K562 (cell line): ENCODE results near the gene BCL2L1. TPM values are rescaled to one million over a fixed set of nuclear protein-coding genes. Genes with fewer than 3 reads are reported as not detected.

Source experiments
- ARID3A ChIP-seq: IDR thresholded peaks from 2 replicates; pipeline ENCODE4 v1.6.1; 2012; ENCODE audit warnings: low read depth, low read length, improper control_type of control experiment, borderline replicate concordance
- CBX1 ChIP-seq: sonication (generic); IDR thresholded peaks from 2 replicates; pipeline ENCODE4 v1.6.1; 2016; ENCODE audit warnings: antibody characterized with exemption, low read depth, mild to moderate bottlenecking
- CCNT2 ChIP-seq: IDR thresholded peaks from 2 replicates; pipeline ENCODE4 v1.6.1; 2011; ENCODE audit warnings: borderline replicate concordance, low read depth, mild to moderate bottlenecking, moderate library complexity, mixed read lengths, low read length; ENCODE audit not compliant: insufficient read length; ENCODE audit errors: extremely low read depth
- CHD1 ChIP-seq: fragments of 200-600 bp; sonication (generic); IDR thresholded peaks from one replicate; pipeline ENCODE4 v1.6.1; 2012; ENCODE audit warnings: mild to moderate bottlenecking, moderate library complexity, low read length, inconsistent platforms
- DMBX1 ChIP-seq: fragments of 250-450 bp; sonication (Bioruptor Pico); IDR thresholded peaks from 2 replicates; pipeline ENCODE4 v1.8.0; 2022; ENCODE audit warnings: inconsistent platforms, mild to moderate bottlenecking, moderate library complexity, borderline replicate concordance
- DPF2 ChIP-seq: fragments of 450-650 bp; IDR thresholded peaks from 2 replicates; pipeline ENCODE4 v1.6.1; 2016
- ETS1 ChIP-seq: conservative IDR thresholded peaks from 2 replicates; pipeline ENCODE4 v1.6.1; 2011; ENCODE audit warnings: low read depth, mild to moderate bottlenecking, low read length; ENCODE audit not compliant: control insufficient read depth
- HIVEP1 ChIP-seq: fragments of 250-450 bp; sonication (Bioruptor Pico); IDR thresholded peaks from 2 replicates; pipeline ENCODE4 v1.4.0; 2020; ENCODE audit warnings: mild to moderate bottlenecking
- KDM2B ChIP-seq: fragments of 250-450 bp; sonication (Bioruptor Pico); IDR thresholded peaks from 2 replicates; pipeline ENCODE4 v1.8.0; 2021; ENCODE audit warnings: mild to moderate bottlenecking, moderate library complexity
- POLR2B ChIP-seq: fragments of 450-650 bp; IDR thresholded peaks from 2 replicates; pipeline ENCODE4 v1.6.1; 2018; ENCODE audit warnings: low read depth; ENCODE audit not compliant: partially characterized antibody
- POLR2H ChIP-seq: IDR thresholded peaks from 2 replicates; pipeline ENCODE4 v1.6.1; 2016; ENCODE audit warnings: missing genetic modification characterization, low read depth, mild to moderate bottlenecking, control low read depth, missing compliant biosample characterization, moderate library complexity
- TCF7 ChIP-seq: sonication (generic); IDR thresholded peaks from 2 replicates; pipeline ENCODE4 v1.6.1; 2016; ENCODE audit warnings: antibody characterized with exemption, borderline replicate concordance
- TEAD4 ChIP-seq, 2 experiments: sonication (generic) in 1 of 2; formaldehyde crosslinking in 1 of 2; IDR thresholded peaks; 2 replicates each; pipeline versions ENCODE4 v1.6.1 to v1.8.0; 2012 to 2022; ENCODE audit warnings: borderline replicate concordance in 1 of 2, inconsistent platforms in 1 of 2, low read length in 1 of 2, mild to moderate bottlenecking in 1 of 2, missing genetic modification reagents in 1 of 2
- polyA plus RNA-seq, 8 experiments: library from polyadenylated mRNA; depleted of rRNA in 4 of 8; stranded (reverse) in 5 of 8; unstranded in 3 of 8; fragments of >200 nt; fragmentation: Nextera tagmentation in 2 of 8; fragmentation: Illumina TruSeq in 1 of 8; extraction: Ambion mirVana in 2 of 8; extraction: Trizol in 1 of 8; gene quantifications; 2 replicates each; pipeline versions ENCODE4 v1.2.1 to v1.2.3, GENCODE V29; 2011 to 2014; ENCODE audit warnings: inconsistent platforms in 1 of 8, missing spikeins in 1 of 8
- total RNA-seq, 7 experiments: library from RNA; depleted of rRNA in 6 of 7; stranded (reverse); fragments of >200 nt in 6 of 7; fragmentation: Illumina TruSeq in 2 of 7; extraction: Trizol in 2 of 7; gene quantifications; 2 replicates each; pipeline versions ENCODE4 v1.2.1 to v1.2.3, GENCODE V29; 2011 to 2021; ENCODE audit warnings: low replicate concordance in 1 of 7
- TF ChIP-seq, protein P1 (sequence below), 2 experiments: fragments of 450-650 bp; IDR thresholded peaks; 2 replicates each; pipeline ENCODE4 v1.6.1; 2016
- TF ChIP-seq, protein P2 (sequence below): fragments of 250-450 bp; sonication (Bioruptor Pico); IDR thresholded peaks from 2 replicates; pipeline ENCODE4 v1.9.0; 2021; ENCODE audit warnings: mild to moderate bottlenecking, inconsistent platforms
- TF ChIP-seq, protein P3 (sequence below): fragments of 450-650 bp; formaldehyde crosslinking; IDR thresholded peaks from 2 replicates; pipeline ENCODE4 v1.4.0; 2022; ENCODE audit warnings: missing genetic modification characterization

The BCL2L1 gene
- total and polyA plus RNA-seq, 9 of the 15 experiments (the other 6 are each of a cell fraction or from before 2014, with no cell fraction given): 3.3 to 182 (median 120) TPM

- TF ChIP-seq TEAD4 (IDR thresholded peaks at IDR 0.05; ENCODE audit: low read length): 0 out of 2 replicates have a peak, but pooled peaks have one; percentile 4
- TF ChIP-seq TEAD4 (CRISPR knock-in tag; IDR thresholded peaks at IDR 0.05; ENCODE audit: borderline replicate concordance): no peak
- TF ChIP-seq KDM2B (CRISPR knock-in tag): 0 out of 2 replicates have a peak, but pooled peaks have one; percentile 5
- TF ChIP-seq, protein P1, sequence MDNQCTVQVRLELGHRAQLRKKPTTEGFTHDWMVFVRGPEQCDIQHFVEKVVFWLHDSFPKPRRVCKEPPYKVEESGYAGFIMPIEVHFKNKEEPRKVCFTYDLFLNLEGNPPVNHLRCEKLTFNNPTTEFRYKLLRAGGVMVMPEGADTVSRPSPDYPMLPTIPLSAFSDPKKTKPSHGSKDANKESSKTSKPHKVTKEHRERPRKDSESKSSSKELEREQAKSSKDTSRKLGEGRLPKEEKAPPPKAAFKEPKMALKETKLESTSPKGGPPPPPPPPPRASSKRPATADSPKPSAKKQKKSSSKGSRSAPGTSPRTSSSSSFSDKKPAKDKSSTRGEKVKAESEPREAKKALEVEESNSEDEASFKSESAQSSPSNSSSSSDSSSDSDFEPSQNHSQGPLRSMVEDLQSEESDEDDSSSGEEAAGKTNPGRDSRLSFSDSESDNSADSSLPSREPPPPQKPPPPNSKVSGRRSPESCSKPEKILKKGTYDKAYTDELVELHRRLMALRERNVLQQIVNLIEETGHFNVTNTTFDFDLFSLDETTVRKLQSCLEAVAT (IDR thresholded peaks at IDR 0.05): peak in 1 of 2 experiments; percentile 37; a peak in 1 of 4 replicates
- TF ChIP-seq CCNT2: peak; percentile 40
- 0 out of 2 replicates have a peak, but pooled peaks have one; percentile 22 for TF ChIP-seq HIVEP1 (CRISPR knock-in tag)
- TF ChIP-seq CBX1: no peak
- peak; percentile 25; the same call in 1 of the 2 replicates for TF ChIP-seq DMBX1 (CRISPR knock-in tag)
- TF ChIP-seq, protein P2, sequence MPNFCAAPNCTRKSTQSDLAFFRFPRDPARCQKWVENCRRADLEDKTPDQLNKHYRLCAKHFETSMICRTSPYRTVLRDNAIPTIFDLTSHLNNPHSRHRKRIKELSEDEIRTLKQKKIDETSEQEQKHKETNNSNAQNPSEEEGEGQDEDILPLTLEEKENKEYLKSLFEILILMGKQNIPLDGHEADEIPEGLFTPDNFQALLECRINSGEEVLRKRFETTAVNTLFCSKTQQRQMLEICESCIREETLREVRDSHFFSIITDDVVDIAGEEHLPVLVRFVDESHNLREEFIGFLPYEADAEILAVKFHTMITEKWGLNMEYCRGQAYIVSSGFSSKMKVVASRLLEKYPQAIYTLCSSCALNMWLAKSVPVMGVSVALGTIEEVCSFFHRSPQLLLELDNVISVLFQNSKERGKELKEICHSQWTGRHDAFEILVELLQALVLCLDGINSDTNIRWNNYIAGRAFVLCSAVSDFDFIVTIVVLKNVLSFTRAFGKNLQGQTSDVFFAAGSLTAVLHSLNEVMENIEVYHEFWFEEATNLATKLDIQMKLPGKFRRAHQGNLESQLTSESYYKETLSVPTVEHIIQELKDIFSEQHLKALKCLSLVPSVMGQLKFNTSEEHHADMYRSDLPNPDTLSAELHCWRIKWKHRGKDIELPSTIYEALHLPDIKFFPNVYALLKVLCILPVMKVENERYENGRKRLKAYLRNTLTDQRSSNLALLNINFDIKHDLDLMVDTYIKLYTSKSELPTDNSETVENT (CRISPR knock-in tag): 0 out of 2 replicates have a peak, but pooled peaks have one; percentile 28
- no peak for TF ChIP-seq ARID3A
- TF ChIP-seq TCF7: no peak
- TF ChIP-seq ETS1: 0 out of 2 replicates have a peak, but pooled peaks have one; percentile 39
- peak; percentile 13 for TF ChIP-seq POLR2B
- TF ChIP-seq, protein P3, sequence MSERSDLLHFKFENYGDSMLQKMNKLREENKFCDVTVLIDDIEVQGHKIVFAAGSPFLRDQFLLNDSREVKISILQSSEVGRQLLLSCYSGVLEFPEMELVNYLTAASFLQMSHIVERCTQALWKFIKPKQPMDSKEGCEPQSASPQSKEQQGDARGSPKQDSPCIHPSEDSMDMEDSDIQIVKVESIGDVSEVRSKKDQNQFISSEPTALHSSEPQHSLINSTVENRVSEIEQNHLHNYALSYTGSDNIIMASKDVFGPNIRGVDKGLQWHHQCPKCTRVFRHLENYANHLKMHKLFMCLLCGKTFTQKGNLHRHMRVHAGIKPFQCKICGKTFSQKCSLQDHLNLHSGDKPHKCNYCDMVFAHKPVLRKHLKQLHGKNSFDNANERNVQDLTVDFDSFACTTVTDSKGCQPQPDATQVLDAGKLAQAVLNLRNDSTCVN (CRISPR knock-in tag): no peak
- no peak for TF ChIP-seq DPF2
- peak; percentile 28 for TF ChIP-seq CHD1
- peak; percentile 25; the same call in 1 of the 2 replicates for TF ChIP-seq POLR2H (tag)
Measured at GRCh38 chr20:31722257-31723068, at the start of gene BCL2L1 (continued).
